Chondrocyte (in vitro differentiated cells): ENCODE results near the gene ABHD17C. TPM values are rescaled to one million over a fixed set of nuclear protein-coding genes. Genes with fewer than 3 reads are reported as not detected.

Experiments
- DNase-seq: peaks from one replicate; pipeline ENCODE4 v3.0.0; 2021; ENCODE audit warnings: mixed read lengths, low spot score
- H3K27ac Mint-ChIP-seq: one replicate; pipeline ENCODE4 v1.8.0; 2021; ENCODE audit warnings: mild to moderate bottlenecking, moderate library complexity, mixed read lengths; ENCODE audit not compliant: unreplicated experiment
- H3K27me3 Mint-ChIP-seq: 2 replicates; pipeline ENCODE4 v1.8.0; 2021; ENCODE audit warnings: low read depth, mixed read lengths
- H3K36me3 Mint-ChIP-seq: 2 replicates; pipeline ENCODE4 v1.8.0; 2021; ENCODE audit warnings: low read depth, mixed read lengths
- H3K4me1 Mint-ChIP-seq: 2 replicates; pipeline ENCODE4 v1.8.0; 2021; ENCODE audit warnings: low read depth, mild to moderate bottlenecking, mixed read lengths
- H3K4me3 Mint-ChIP-seq: one replicate; pipeline ENCODE4 v1.8.0; 2021; ENCODE audit warnings: mild to moderate bottlenecking, moderate library complexity, mixed read lengths; ENCODE audit not compliant: unreplicated experiment
- H3K9me3 Mint-ChIP-seq: 2 replicates; pipeline ENCODE4 v1.8.0; 2021; ENCODE audit warnings: low read depth, mixed read lengths
- total RNA-seq: library from RNA; stranded (reverse); gene quantifications from 3 replicates; pipeline ENCODE4 v1.2.1, GENCODE V29; 2021
- TF ChIP-seq, protein P1 (sequence below): fragments of 200-600 bp; sonication (generic); IDR thresholded peaks from 2 replicates; pipeline ENCODE4 v1.5.0; 2021; ENCODE audit warnings: antibody characterized with exemption, mild to moderate bottlenecking, moderate library complexity

Gene ABHD17C
- total RNA-seq, 1 donor from 2014 or later: 8.0 TPM

DNA sequence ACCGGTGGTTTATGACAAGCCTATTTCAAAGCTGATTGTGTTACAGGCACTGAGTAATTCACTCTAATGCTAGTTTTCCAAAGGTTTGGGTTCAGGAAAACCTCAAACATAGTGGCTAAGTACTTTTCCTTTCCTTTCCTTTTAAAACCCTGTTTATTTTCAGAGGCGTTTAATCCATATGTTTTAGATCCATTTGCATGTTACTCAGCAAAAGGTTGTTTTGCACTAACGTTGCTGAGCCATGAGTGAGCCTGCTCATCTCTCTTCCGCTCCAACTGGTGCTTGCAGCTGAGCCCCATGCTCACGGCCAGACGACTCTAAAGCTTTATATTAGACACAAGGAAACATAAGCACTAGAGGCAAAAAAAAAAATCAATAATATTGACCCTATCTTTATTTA, 93.4 kb downstream of the ABHD17C start:
- Mint-ChIP-seq H3K27me3 (no peaks in the 10 kb centered on the region), H3K9me3 (no peaks in the 10 kb centered on the region), H3K4me3 (no peak overlapping the region), H3K4me1 (peaks cover 33% of the 10 kb centered on the region), H3K27ac (peak overlapping the region; percentile 24), H3K36me3 (peaks cover 39% of the 10 kb centered on the region)
- DNase-seq: no peak
- TF ChIP-seq, protein P1, sequence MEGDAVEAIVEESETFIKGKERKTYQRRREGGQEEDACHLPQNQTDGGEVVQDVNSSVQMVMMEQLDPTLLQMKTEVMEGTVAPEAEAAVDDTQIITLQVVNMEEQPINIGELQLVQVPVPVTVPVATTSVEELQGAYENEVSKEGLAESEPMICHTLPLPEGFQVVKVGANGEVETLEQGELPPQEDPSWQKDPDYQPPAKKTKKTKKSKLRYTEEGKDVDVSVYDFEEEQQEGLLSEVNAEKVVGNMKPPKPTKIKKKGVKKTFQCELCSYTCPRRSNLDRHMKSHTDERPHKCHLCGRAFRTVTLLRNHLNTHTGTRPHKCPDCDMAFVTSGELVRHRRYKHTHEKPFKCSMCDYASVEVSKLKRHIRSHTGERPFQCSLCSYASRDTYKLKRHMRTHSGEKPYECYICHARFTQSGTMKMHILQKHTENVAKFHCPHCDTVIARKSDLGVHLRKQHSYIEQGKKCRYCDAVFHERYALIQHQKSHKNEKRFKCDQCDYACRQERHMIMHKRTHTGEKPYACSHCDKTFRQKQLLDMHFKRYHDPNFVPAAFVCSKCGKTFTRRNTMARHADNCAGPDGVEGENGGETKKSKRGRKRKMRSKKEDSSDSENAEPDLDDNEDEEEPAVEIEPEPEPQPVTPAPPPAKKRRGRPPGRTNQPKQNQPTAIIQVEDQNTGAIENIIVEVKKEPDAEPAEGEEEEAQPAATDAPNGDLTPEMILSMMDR: no peak

DNA sequence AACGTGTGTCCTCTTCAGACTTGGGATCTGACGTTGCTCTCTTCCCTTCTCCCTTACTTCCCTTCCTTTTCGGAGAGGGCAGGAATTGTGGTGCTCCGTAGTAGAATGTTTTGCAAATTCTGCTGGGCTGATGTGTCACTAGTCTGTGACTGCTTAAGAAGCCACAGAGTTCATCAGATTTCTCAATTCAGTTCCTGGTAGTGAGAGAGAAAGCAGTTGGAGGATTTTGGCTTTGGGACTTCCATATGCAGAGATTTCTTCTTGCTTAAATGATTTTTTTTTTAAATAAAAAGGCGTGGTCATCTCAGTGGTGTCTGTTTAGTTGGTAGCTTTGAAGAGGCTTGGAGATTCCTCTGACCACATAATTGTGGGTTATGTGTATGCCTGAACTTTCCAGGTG, 94.2 kb downstream of the ABHD17C start:
- H3K36me3 Mint-ChIP-seq: peaks cover 39% of the 10 kb centered on the region
- TF ChIP-seq, protein P1: no peak
- no peak overlapping the region for H3K27ac Mint-ChIP-seq
- no peak overlapping the region for H3K4me3 Mint-ChIP-seq
- no peaks in the 10 kb centered on the region for H3K27me3 Mint-ChIP-seq
- DNase-seq: no peak
- peaks cover 26% of the 10 kb centered on the region for H3K4me1 Mint-ChIP-seq
- H3K9me3 Mint-ChIP-seq: no peaks in the 10 kb centered on the region

GRCh38 chr15:80789796-80790195, 94.7 kb downstream of the ABHD17C start:
- DNase-seq: no peak
- H3K9me3 Mint-ChIP-seq: no peaks in the 10 kb centered on the region
- TF ChIP-seq, protein P1: no peak
- peaks cover 22% of the 10 kb centered on the region for H3K4me1 Mint-ChIP-seq
- no peak overlapping the region for H3K4me3 Mint-ChIP-seq
- H3K27ac Mint-ChIP-seq: no peak overlapping the region
- H3K27me3 Mint-ChIP-seq: no peaks in the 10 kb centered on the region
- H3K36me3 Mint-ChIP-seq: peaks cover 40% of the 10 kb centered on the region

DNA sequence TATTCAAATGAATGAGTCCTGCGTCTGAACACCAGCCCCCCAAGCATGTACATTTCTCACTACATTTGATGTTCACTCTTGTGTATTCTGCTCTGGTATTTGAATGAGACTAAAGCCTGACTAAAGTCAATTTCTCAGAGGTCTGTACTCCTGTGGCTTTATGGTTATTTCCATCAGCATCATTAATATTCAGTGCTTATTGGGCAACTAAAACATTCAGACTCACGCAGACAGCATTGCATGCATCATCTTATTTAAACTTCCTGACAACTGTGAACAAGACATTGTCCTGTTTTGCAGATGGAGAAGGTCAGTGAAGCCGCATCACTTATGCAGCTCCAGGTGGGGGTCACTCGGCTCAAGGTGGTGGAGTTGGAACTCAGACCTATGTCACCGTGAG, 95.1 kb downstream of the ABHD17C start:
- DNase-seq: no peak
- H3K9me3 Mint-ChIP-seq: no peaks in the 10 kb centered on the region
- TF ChIP-seq, protein P1: no peak
- peaks cover 40% of the 10 kb centered on the region for H3K36me3 Mint-ChIP-seq
- H3K4me1 Mint-ChIP-seq: peaks cover 18% of the 10 kb centered on the region
- no peak overlapping the region for H3K27ac Mint-ChIP-seq
- H3K4me3 Mint-ChIP-seq: no peak overlapping the region
- no peaks in the 10 kb centered on the region for H3K27me3 Mint-ChIP-seq

- no peak overlapping the region for H3K4me3 Mint-ChIP-seq
- H3K27me3 Mint-ChIP-seq: no peaks in the 10 kb centered on the region
- TF ChIP-seq, protein P1: no peak
- H3K27ac Mint-ChIP-seq: peak overlapping the region; percentile 3
- peaks cover 15% of the 10 kb centered on the region for H3K4me1 Mint-ChIP-seq
- no peaks in the 10 kb centered on the region for H3K9me3 Mint-ChIP-seq
- peaks cover 39% of the 10 kb centered on the region for H3K36me3 Mint-ChIP-seq
- no peak for DNase-seq
Observed at GRCh38 chr15:80791004-80791403, 95.9 kb downstream of the ABHD17C start.
